Keratinocyte (primary cell): ENCODE data around the gene PCP2. TPM values are rescaled to one million over a fixed set of nuclear protein-coding genes. Genes with fewer than 3 reads are reported as not detected.

ENCODE experiments used
- DNase-seq: peaks from one replicate; pipeline ENCODE4 v3.0.0-alpha.2; 2011; ENCODE audit warnings: low read depth, missing footprints, low spot score
- FAIRE-seq: peaks from 2 replicates; lab custom pipeline; 2011; peaks lifted over from hg19 to GRCh38; lab: Jason Lieb, UNC
- H2AFZ ChIP-seq: 2 replicates; pipeline ENCODE4 v1.6.0; 2012; ENCODE audit warnings: low read length, control low read depth, inconsistent platforms; ENCODE audit not compliant: control insufficient read depth
- H3K27ac ChIP-seq: 2 replicates; pipeline ENCODE4 v1.5.1; 2011; ENCODE audit warnings: low read length; ENCODE audit not compliant: control insufficient read depth, insufficient read depth
- H3K27me3 ChIP-seq: 3 replicates; pipeline ENCODE4 v1.6.0; 2011; ENCODE audit warnings: low read length; ENCODE audit not compliant: control insufficient read depth, insufficient read depth; ENCODE audit errors: extremely low read depth
- H3K36me3 ChIP-seq, 2 experiments: 2 replicates in 1 of 2; 3 replicates in 1 of 2; pipeline ENCODE4 v1.5.1; 2011; ENCODE audit warnings: low read length in 2 of 2, mild to moderate bottlenecking in 1 of 2; ENCODE audit not compliant: control insufficient read depth in 2 of 2, insufficient read depth in 2 of 2; ENCODE audit errors: extremely low read depth in 1 of 2
- H3K4me1 ChIP-seq: 3 replicates; pipeline ENCODE4 v1.5.1; 2011; ENCODE audit warnings: low read length; ENCODE audit not compliant: control insufficient read depth, insufficient read depth; ENCODE audit errors: extremely low read depth
- H3K4me2 ChIP-seq: 3 replicates; pipeline ENCODE4 v1.6.0; 2011; ENCODE audit warnings: low read depth, low read length; ENCODE audit not compliant: control insufficient read depth, insufficient read depth; ENCODE audit errors: extremely low read depth
- H3K4me3 ChIP-seq, 3 experiments: fragments of 200-600 bp in 1 of 3; sonication (generic) in 1 of 3; 2 replicates in 2 of 3; 3 replicates in 1 of 3; pipeline ENCODE4 v1.5.1; 2011 to 2016; ENCODE audit warnings: low read length in 3 of 3, mild to moderate bottlenecking in 3 of 3, control low read depth in 2 of 3, inconsistent platforms in 1 of 3, low read depth in 1 of 3, mixed read lengths in 1 of 3, mixed run types in 1 of 3, moderate library complexity in 1 of 3; ENCODE audit not compliant: control insufficient read depth in 2 of 3, insufficient read depth in 2 of 3; ENCODE audit errors: extremely low read depth in 1 of 3
- H3K79me2 ChIP-seq: 2 replicates; pipeline ENCODE4 v1.6.0; 2012; ENCODE audit warnings: low read length; ENCODE audit not compliant: control insufficient read depth, insufficient read depth
- H3K9ac ChIP-seq: 3 replicates; pipeline ENCODE4 v1.6.0; 2011; ENCODE audit warnings: low read length; ENCODE audit not compliant: control insufficient read depth, insufficient read depth; ENCODE audit errors: extremely low read depth
- H3K9me1 ChIP-seq: 3 replicates; pipeline ENCODE4 v1.6.0; 2011; ENCODE audit warnings: low read length; ENCODE audit not compliant: control insufficient read depth, insufficient read depth; ENCODE audit errors: extremely low read depth
- H3K9me3 ChIP-seq: 2 replicates; pipeline ENCODE4 v1.5.1; 2012; ENCODE audit warnings: low read depth, low read length; ENCODE audit not compliant: control insufficient read depth
- H4K20me1 ChIP-seq: 3 replicates; pipeline ENCODE4 v1.6.0; 2011; ENCODE audit warnings: low read length; ENCODE audit not compliant: control insufficient read depth, insufficient read depth; ENCODE audit errors: extremely low read depth
- CTCF ChIP-seq, 3 experiments: IDR thresholded peaks in 1 of 3; conservative IDR thresholded peaks in 1 of 3; optimal IDR thresholded peaks in 1 of 3; 2 replicates in 2 of 3; 3 replicates in 1 of 3; pipeline versions ENCODE3 to v1.5.1; 2011; ENCODE audit warnings: low read length in 3 of 3, mild to moderate bottlenecking in 3 of 3, moderate library complexity in 2 of 3, control low read depth in 1 of 3, inconsistent platforms in 1 of 3; ENCODE audit not compliant: insufficient read depth in 2 of 3; ENCODE audit errors: extremely low read depth in 1 of 3
- EZH2 ChIP-seq: IDR thresholded peaks from one replicate; pipeline ENCODE4 v1.6.1; 2012; ENCODE audit warnings: inconsistent platforms, mild to moderate bottlenecking, low read length, moderate library complexity
- dilution Hi-C: fragments of 300-500 bp; cut with MboI; formaldehyde crosslinking; loops from one replicate; pipeline ENCODE4 v1.7.0; 2020; ENCODE audit warnings: low sequenced_read_pairs; ENCODE audit not compliant: extremely low pct_ligation_motif_present
- polyA plus RNA-seq, 5 experiments: library from polyadenylated mRNA; depleted of rRNA in 3 of 5; stranded (reverse) in 3 of 5; stranded (forward) in 1 of 5; unstranded in 1 of 5; fragments of >200 nt; gene quantifications; 1 replicate in 1 of 5; 2 replicates in 3 of 5; 3 replicates in 1 of 5; pipeline versions ENCODE4 v1.2.1 to v1.2.3, GENCODE V29; 2011 to 2012; ENCODE audit warnings: missing spikeins in 2 of 5, low read depth in 1 of 5, low replicate concordance in 1 of 5

Gene PCP2
- polyA plus RNA-seq, 1 donor (not counting 4 experiments of a cell fraction or from before 2014, with no cell fraction given), result not detected

GRCh38 chr19:7629347-7630054 lies 4.0 kb downstream of the PCP2 start, which contains the start of the genes PET100 and XAB2:
Gene PET100 (plus strand): TSS chr19:7629793. CDS start chr19:7629834, 41 bp downstream.
Gene XAB2 (minus strand): TSS chr19:7629545. CDS start chr19:7629527, 18 bp downstream.
- peak within 1 kb of the TSS; percentile 94 for H3K27ac ChIP-seq
- no peaks in the 10 kb centered on the region for H3K9me1 ChIP-seq
- H2AFZ ChIP-seq, result peak within 1 kb of the TSS; percentile 90
- H4K20me1 ChIP-seq, result no peaks in the 10 kb centered on the region
- peaks cover 8 to 9% of the 10 kb centered on the region in 2 experiments for H3K36me3 ChIP-seq
- dilution Hi-C loops, result no loop called here
- H3K9ac ChIP-seq, result peak within 1 kb of the TSS; percentile 98
- peak within 1 kb of the TSS; percentile 98 for H3K4me2 ChIP-seq
- DNase-seq, result peak; percentile 73
- peaks cover 14% of the 10 kb centered on the region for H3K4me1 ChIP-seq
- TF ChIP-seq CTCF (optimal IDR thresholded peaks at IDR 0.05 in 1 of 3, IDR thresholded peaks at IDR 0.05 in 1 of 3, conservative IDR thresholded peaks at IDR 0.05 in 1 of 3; ENCODE audit: extremely low read depth in 1 of 3, insufficient read depth in 2 of 3, low read length in 3 of 3), result no peak
- peak; percentile 97 for FAIRE-seq
- peaks cover 56% of the 10 kb centered on the region for H3K79me2 ChIP-seq
- H3K9me3 ChIP-seq, result no peaks in the 10 kb centered on the region
- H3K4me3 ChIP-seq, result peak within 1 kb of the TSS; percentile 88 to 95 (median 89)
- no peaks in the 10 kb centered on the region for H3K27me3 ChIP-seq

- Histone ChIP-seq H3K9me3 (no peaks in the 10 kb centered on the region), H3K9ac (peak overlapping the region; percentile 98), H3K4me2 (peak overlapping the region; percentile 98), H3K9me1 (no peaks in the 10 kb centered on the region), H3K79me2 (peaks cover 56% of the 10 kb centered on the region), H3K4me3 (peak overlapping the region; percentile 88 to 95 (median 89)), H4K20me1 (no peaks in the 10 kb centered on the region), H2AFZ (peak overlapping the region; percentile 90), H3K4me1 (peaks cover 14% of the 10 kb centered on the region), H3K27ac (peak overlapping the region; percentile 94), H3K27me3 (no peaks in the 10 kb centered on the region), H3K36me3 (peaks cover 9 to 12% of the 10 kb centered on the region in 2 experiments)
- no peak for FAIRE-seq
- no peak for DNase-seq
- dilution Hi-C loops, result no loop called here
- TF ChIP-seq CTCF (optimal IDR thresholded peaks at IDR 0.05 in 1 of 3, IDR thresholded peaks at IDR 0.05 in 1 of 3, conservative IDR thresholded peaks at IDR 0.05 in 1 of 3; ENCODE audit: extremely low read depth in 1 of 3, insufficient read depth in 2 of 3, low read length in 3 of 3) (no peak), EZH2 (no peak)
Measured at GRCh38 chr19:7628589-7629311, 4.8 kb downstream of the PCP2 start.
